Activated T-cell treated with anti-CD3 and anti-CD28 coated beads, Interleukin-2, amount 50 U/mL, for 4 hours (primary cell): Measurements from ENCODE around the gene THUMPD2. TPM values are rescaled to one million over a fixed set of nuclear protein-coding genes. Genes with fewer than 3 reads are reported as not detected.

Experiments
- ATAC-seq, 2 donors: fragments of 200-7000 bp; cut with Tn5 transposase; one replicate each; pipeline ENCODE4 v1.10.0; 2021
- DNase-seq: peaks from one replicate; pipeline ENCODE4 v3.0.0-alpha.2; 2020
- H3K27me3 Mint-ChIP-seq: one replicate; pipeline ENCODE4 v1.8.0; 2021; ENCODE audit warnings: low read depth, mixed read lengths
- H3K36me3 Mint-ChIP-seq: one replicate; pipeline ENCODE4 v1.8.0; 2022; ENCODE audit warnings: mixed read lengths; ENCODE audit not compliant: insufficient read depth
- H3K4me1 Mint-ChIP-seq: one replicate; pipeline ENCODE4 v1.8.0; 2021; ENCODE audit warnings: low read depth, mixed read lengths
- H3K4me3 Mint-ChIP-seq: one replicate; pipeline ENCODE4 v1.8.0; 2021; ENCODE audit warnings: mild to moderate bottlenecking, moderate library complexity, mixed read lengths
- H3K9me3 Mint-ChIP-seq: one replicate; pipeline ENCODE4 v1.8.0; 2021; ENCODE audit warnings: mixed read lengths
- total RNA-seq, 3 donors: library from RNA; stranded (reverse); gene quantifications; one replicate each; pipeline ENCODE4 v1.2.1, GENCODE V29; 2021

The THUMPD2 gene
- total RNA-seq, 3 donors from 2014 or later: 12.2 to 14.5 (median 14.0) TPM

DNA sequence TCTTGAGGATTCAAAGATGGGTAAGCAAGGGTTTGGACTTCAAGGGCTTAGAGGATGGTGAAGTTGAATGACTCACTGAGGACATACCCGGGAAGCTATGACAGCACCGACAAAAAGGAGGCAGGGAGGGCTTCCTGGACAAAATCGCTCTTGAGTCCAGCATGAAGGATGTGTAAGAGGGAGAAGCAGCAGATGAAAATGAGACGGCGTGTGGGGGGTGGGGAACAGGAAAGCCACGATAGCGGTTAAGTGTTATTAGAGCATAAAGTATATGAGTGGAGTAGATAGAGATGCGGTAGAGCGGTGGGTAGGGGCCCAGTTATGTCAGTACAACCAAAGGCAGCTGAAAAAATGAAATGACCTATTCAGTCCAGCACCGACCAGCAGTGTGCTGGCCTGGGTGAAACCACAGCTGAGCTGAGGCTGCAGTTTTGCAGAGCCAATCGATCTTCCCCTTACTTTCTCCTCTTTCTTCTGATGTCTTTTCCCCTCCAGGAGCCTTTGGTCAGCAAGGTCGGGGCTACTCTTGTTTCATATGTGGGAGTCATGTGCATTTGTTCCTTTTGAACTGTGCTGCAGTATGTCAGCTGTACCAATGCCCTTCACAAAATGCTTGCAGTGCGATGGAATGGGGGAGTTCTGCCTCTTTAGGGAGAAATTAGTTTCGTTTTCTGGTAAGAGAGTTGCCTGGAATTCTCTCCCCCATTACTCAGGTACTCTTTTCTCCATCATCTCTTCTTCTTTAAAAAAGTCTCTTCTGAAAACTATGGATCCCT lies 2.0 kb upstream of the THUMPD2 start:
- no peaks in the 10 kb centered on the region for H3K9me3 Mint-ChIP-seq
- peaks cover 46% of the 10 kb centered on the region for H3K4me1 Mint-ChIP-seq
- H3K27me3 Mint-ChIP-seq: peaks cover 7% of the 10 kb centered on the region
- DNase-seq (no peak), ATAC-seq (no peak)
- peaks cover 5% of the 10 kb centered on the region for H3K36me3 Mint-ChIP-seq
- H3K4me3 Mint-ChIP-seq: peak overlapping the region; percentile 51

DNA sequence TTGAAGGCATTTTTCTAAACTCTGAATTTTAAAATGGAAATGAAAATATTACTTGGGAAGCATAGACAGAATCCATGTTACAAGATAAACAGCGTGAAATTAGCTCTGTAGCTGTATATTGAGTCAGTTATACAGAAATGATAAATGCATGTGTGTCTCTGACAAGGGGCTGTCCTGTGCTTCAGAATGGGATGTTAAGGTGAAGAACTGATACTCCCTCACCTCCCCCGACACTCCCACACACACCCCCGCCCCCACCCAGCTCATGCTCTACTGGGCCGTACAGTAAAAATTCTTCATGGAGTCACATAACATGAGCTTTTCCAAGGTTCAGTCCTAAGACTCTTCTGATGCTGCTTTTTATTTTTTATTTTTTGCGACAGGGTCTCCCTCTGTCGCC lies 869 bp upstream of the THUMPD2 start:
- Mint-ChIP-seq H3K27me3 (peaks cover 4% of the 10 kb centered on the region), H3K4me1 (peaks cover 55% of the 10 kb centered on the region), H3K36me3 (peaks cover 5% of the 10 kb centered on the region), H3K9me3 (no peaks in the 10 kb centered on the region), H3K4me3 (peak overlapping the region; percentile 93)
- DNase-seq (no peak), ATAC-seq (no peak)

DNA sequence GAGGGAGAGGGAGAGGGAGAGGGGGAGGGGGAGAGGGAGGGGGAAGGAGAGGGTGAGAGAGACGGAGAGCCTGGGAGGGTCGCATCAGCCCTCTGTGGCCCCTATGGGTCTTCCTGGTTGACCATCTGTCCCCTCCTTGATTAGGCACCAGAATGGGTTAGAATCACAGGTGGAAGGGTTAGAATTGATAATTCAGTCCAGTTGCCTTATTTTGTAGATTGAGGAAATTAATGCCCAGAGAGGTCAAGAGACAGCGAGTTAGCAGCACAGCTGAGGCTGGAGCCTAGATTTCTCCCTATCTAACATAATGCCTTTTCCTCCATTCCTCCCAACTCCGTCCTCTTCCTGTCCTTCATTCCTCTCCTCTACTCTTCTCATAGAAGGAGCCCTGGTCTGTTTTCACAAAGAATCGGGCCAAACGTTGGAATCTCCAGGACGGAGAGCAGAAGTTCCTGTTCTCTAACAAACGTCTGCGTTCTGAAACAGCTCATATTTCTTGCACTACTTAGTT lies 338 bp upstream of the THUMPD2 start:
- no peak for ATAC-seq
- peaks cover 5% of the 10 kb centered on the region for H3K36me3 Mint-ChIP-seq
- DNase-seq: no peak
- H3K27me3 Mint-ChIP-seq: peaks cover under 1% of the 10 kb centered on the region
- peaks cover 58% of the 10 kb centered on the region for H3K4me1 Mint-ChIP-seq
- no peaks in the 10 kb centered on the region for H3K9me3 Mint-ChIP-seq
- peak overlapping the region; percentile 93 for H3K4me3 Mint-ChIP-seq

DNA sequence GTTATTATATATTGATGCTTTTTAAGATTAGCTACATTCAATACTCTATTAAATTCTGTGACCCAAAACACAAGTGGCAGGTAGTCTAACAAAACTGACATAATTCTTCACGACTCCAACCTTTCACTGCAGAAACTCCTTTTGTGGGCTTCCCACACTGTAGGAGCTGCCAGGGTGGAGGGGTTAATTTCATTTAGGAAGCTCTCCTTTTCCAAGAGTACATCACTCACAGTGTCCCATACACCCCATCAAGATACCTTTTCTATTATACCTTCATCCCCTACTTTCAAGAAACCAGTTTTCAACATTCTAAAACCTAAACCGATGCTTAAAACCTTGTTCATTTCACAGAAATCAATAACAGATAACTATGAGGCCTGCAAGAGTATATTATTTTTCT lies 825 bp downstream of the THUMPD2 start:
- Mint-ChIP-seq H3K4me3 (peak overlapping the region; percentile 93), H3K4me1 (peaks cover 66% of the 10 kb centered on the region), H3K36me3 (peaks cover 5% of the 10 kb centered on the region), H3K9me3 (no peaks in the 10 kb centered on the region), H3K27me3 (no peaks in the 10 kb centered on the region)
- no peak for DNase-seq
- ATAC-seq: no peak

DNA sequence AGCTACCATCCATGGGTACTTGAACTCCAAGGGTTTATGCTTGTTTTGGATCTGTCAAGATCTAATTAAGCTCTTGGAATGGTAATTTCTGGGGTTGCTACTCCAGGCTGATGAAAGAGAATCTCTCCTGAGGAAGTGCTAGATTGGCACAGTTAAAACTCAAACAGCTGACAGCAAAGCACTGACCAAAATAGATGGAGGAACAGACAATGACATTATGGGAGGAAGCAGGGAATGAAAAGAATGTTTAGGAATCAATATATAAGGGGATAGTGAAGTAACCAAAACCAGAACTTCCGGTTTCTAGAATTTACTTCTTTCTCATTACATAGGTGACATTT lies 6.3 kb downstream of the THUMPD2 start:
- H3K9me3 Mint-ChIP-seq: no peaks in the 10 kb centered on the region
- no peak for DNase-seq
- H3K4me1 Mint-ChIP-seq: peaks cover 50% of the 10 kb centered on the region
- no peak overlapping the region for H3K4me3 Mint-ChIP-seq
- no peak for ATAC-seq
- H3K36me3 Mint-ChIP-seq: peaks cover 18% of the 10 kb centered on the region
- no peaks in the 10 kb centered on the region for H3K27me3 Mint-ChIP-seq

DNA sequence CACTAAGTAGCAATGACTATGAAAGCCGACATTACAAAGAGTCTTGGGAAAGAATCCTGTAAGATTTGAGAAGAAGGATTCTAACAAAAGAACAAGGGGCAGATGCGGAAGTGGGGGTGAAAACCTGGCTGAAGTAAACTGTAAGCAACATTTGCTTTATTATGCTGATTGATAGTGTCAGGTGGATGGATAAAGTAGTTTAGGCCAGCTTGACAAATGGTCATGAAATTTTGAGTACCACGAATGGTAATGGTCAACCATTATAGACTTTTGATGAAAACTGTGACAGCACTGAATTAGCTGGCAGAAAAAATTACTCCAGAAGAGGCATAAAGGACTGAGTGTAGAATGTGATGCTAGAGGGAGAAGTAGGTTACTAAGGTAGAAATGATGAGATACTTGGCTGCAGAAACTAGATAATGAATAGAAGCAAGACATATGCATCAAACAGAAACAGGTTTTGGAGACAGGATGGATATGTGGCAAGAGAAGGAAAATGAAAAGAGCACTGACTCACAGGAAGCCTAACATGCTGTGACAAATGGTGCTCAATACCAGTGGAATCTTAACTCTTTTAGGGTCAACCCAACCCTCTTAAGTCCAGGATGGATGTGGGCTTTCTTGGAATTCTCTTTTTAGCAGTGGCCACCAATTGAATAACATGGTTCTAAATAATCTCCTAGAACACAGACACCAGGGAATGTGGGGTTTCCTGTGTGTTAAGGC lies 6.8 kb downstream of the THUMPD2 start:
- Mint-ChIP-seq H3K4me1 (peaks cover 45% of the 10 kb centered on the region), H3K9me3 (no peaks in the 10 kb centered on the region), H3K4me3 (no peak overlapping the region), H3K27me3 (no peaks in the 10 kb centered on the region), H3K36me3 (peaks cover 18% of the 10 kb centered on the region)
- ATAC-seq: peak; percentile 59 to 70
- DNase-seq: no peak

DNA sequence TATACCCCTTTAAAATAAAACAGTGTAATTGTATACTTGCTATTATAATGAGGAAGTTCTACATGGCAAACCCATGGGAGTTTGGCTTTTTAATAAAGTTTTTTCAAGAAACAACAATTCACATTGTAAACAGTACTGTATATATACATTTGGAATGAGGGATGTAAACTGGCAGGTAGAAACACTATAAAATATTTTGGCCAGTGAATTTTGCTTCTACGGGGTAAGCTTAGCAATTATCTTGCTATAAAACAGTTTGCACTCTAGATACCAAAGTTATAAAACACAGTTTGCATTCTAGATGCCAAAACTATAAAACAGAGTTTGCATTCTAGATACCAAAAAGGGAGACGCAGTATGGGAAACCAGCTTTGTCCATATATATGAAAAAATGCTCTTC lies 16.6 kb downstream of the THUMPD2 start:
- Mint-ChIP-seq H3K4me3 (no peak overlapping the region), H3K36me3 (peaks cover 58% of the 10 kb centered on the region), H3K4me1 (no peaks in the 10 kb centered on the region), H3K27me3 (no peaks in the 10 kb centered on the region), H3K9me3 (no peaks in the 10 kb centered on the region)
- ATAC-seq (no peak), DNase-seq (no peak)

DNA sequence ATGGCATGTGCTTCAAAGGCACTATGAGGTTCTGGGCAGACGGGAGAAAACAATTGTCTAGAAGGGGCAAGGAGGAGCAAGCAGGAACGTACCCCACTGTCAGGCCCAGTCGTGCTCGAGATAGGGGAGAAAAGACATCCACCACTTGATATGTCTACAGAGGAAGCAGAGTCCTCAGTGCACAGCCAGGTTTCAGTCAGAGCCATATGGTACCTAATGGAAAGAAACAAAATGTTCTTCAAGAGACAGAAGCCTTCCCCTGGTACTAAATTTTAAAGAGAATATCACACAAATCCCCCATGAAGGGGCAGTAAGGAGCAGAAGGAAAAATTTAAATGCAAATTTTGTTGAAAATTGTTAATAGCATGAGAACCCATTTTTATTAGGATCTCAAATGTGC lies 21.9 kb downstream of the THUMPD2 start:
- H3K27me3 Mint-ChIP-seq: no peaks in the 10 kb centered on the region
- H3K4me3 Mint-ChIP-seq: no peak overlapping the region
- no peaks in the 10 kb centered on the region for H3K4me1 Mint-ChIP-seq
- ATAC-seq (no peak), DNase-seq (no peak)
- H3K9me3 Mint-ChIP-seq: no peaks in the 10 kb centered on the region
- H3K36me3 Mint-ChIP-seq: peaks cover 58% of the 10 kb centered on the region

DNA sequence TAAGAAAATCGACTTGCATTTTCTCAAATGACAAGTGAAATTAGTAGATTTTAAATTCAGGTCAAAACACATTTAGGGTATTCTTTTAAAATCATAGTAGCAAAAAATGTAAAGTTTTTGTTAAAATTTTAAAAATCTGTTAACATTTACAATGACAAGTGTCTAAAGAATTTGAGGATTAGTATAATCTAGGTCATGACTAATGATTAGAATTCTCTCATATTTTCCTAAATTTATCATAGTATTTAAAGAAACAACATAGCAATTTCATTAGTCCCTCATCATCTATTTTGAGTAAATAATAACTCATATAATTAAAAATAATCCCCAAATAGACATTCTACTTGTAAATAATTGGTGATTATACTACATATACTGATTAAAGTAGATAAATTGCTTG lies 23.6 kb downstream of the THUMPD2 start:
- DNase-seq (no peak), ATAC-seq (no peak)
- no peak overlapping the region for H3K4me3 Mint-ChIP-seq
- H3K36me3 Mint-ChIP-seq: peaks cover 59% of the 10 kb centered on the region
- no peaks in the 10 kb centered on the region for H3K4me1 Mint-ChIP-seq
- H3K9me3 Mint-ChIP-seq: no peaks in the 10 kb centered on the region
- no peaks in the 10 kb centered on the region for H3K27me3 Mint-ChIP-seq

DNA sequence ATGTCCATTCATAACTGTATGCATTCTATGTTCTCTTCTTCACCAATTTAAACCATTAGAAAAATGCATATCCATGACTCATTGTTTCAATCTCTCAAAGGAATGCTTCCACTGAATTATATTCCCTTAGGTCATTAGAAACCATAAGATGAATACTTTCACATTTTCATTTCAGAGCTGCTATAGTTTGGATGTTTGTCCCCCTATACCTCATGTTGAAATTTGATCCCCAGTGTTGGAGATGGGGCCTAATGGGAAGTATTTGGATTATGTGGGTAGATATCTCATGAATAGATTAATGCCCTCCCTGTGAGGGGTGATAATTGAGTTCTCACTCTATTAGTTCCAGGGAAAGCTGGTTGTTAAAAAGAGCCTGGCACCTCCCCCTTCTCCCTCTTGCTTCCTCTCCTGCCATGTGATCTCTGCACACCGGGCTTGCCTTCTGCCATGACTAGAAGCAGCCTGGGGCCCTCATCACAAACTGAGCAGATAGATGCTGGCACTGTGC lies 35.7 kb downstream of the THUMPD2 start:
- no peak overlapping the region for H3K4me3 Mint-ChIP-seq
- no peaks in the 10 kb centered on the region for H3K9me3 Mint-ChIP-seq
- no peaks in the 10 kb centered on the region for H3K27me3 Mint-ChIP-seq
- H3K4me1 Mint-ChIP-seq: no peaks in the 10 kb centered on the region
- no peak for ATAC-seq
- DNase-seq: no peak
- H3K36me3 Mint-ChIP-seq: peaks cover 39% of the 10 kb centered on the region

DNA sequence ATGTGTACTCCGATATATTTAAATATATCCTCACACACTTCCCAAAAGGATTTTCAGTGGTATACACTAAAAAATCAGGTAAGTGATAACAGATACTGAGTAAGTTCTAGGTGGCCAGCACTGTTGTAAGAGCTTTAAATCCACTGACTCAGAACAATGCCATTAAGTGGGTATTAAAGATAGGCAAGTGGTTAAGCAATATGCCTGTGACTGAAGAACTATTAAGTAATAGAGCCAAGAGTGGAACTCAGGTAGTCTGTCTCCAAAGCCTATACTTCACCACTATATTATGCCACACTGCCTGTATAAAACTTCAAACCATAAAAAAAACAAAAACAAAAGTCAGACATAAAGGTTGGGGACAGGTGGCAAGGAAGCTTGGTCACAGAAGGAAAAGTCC lies 37.2 kb downstream of the THUMPD2 start:
- DNase-seq: no peak
- Mint-ChIP-seq H3K9me3 (no peaks in the 10 kb centered on the region), H3K27me3 (no peaks in the 10 kb centered on the region), H3K36me3 (peaks cover 47% of the 10 kb centered on the region), H3K4me3 (no peak overlapping the region), H3K4me1 (peaks cover 4% of the 10 kb centered on the region)
- ATAC-seq: no peak

DNA sequence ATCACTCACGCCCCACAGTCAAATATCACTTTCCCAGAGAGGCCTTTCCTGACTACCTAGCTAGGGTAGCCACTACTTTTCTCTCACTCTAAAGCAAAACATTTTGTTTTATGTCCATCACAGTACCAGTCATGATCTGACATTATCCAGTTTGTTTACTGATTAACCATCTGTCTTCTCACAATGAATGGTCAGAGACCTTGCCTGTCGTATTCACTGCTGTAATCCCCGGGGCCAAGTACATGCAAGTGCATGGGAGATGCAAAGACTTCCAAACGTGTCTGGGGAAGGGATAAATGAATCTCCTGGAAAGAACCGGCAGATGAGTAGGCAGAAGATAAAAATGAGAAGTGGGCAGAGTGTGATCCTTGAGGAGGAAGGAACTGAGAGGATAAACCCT lies 39.7 kb downstream of the THUMPD2 start:
- DNase-seq: no peak
- no peak for ATAC-seq
- Mint-ChIP-seq H3K9me3 (no peaks in the 10 kb centered on the region), H3K36me3 (peaks cover 62% of the 10 kb centered on the region), H3K4me1 (peaks cover 4% of the 10 kb centered on the region), H3K27me3 (no peaks in the 10 kb centered on the region), H3K4me3 (no peak overlapping the region)

DNA sequence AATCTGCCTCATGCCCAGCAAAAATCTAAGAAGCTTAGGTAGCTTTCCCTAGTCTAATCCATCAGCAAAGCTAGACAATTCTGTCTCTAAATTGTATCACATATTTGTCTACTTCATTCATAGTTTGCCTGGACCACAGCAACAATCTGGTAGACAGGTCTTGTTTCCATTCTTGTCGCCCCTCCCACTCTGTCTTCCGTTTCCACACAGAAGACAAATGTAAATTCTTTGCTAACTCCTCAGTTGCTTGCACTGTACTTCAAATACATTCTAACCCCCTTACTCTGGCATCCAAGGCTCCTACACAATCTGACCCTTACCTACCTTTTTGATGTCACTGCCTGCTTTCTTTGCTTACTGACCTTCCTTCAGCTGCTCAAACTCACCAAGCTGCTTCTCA lies 40.1 kb downstream of the THUMPD2 start:
- H3K27me3 Mint-ChIP-seq: no peaks in the 10 kb centered on the region
- peaks cover 67% of the 10 kb centered on the region for H3K36me3 Mint-ChIP-seq
- no peak overlapping the region for H3K4me3 Mint-ChIP-seq
- DNase-seq (no peak), ATAC-seq (no peak)
- H3K4me1 Mint-ChIP-seq: peaks cover 6% of the 10 kb centered on the region
- H3K9me3 Mint-ChIP-seq: no peaks in the 10 kb centered on the region

DNA sequence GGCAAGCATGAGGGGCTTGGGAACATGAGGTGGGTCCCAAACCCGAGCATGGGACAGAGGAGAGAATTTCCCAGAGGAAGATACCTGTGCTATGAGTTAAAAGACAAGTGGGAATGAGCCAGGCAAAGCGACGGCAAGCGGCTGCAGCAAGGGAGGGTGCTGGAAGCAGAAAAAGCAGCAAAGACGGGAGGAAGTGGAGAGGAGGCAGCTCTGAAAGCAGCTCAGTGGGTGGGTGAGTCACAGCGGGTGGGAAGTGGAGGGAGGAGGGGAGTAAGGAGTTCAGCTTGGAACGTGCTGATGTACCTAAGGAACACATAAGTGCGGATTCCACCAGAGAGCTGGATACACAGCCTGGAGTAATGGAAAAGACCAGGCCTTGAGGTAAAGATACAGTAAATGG lies 41.4 kb downstream of the THUMPD2 start:
- H3K4me1 Mint-ChIP-seq: peaks cover 6% of the 10 kb centered on the region
- H3K36me3 Mint-ChIP-seq: peaks cover 64% of the 10 kb centered on the region
- ATAC-seq (no peak), DNase-seq (no peak)
- no peaks in the 10 kb centered on the region for H3K27me3 Mint-ChIP-seq
- H3K9me3 Mint-ChIP-seq: no peaks in the 10 kb centered on the region
- no peak overlapping the region for H3K4me3 Mint-ChIP-seq

DNA sequence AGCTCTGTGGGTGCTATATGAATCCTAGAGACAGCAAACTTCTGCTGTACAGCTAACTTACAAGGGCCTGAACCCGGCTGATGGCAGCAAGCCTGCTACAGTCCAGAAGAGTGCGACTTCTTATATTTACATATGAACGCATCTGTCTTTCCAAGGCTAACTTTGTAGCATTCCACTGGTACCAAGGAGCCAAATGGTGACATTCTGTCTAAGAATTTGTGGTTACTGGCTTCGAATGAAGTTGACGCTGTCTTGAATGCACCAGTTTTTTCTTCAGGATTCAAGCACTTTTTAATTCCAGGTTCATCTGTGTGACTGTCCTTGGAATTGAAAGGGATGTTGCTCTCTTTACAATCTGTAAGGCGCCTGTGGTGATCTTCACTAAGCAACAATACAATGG lies 42.4 kb downstream of the THUMPD2 start:
- DNase-seq: no peak
- no peaks in the 10 kb centered on the region for H3K27me3 Mint-ChIP-seq
- peaks cover 60% of the 10 kb centered on the region for H3K36me3 Mint-ChIP-seq
- H3K4me1 Mint-ChIP-seq: peaks cover 6% of the 10 kb centered on the region
- H3K4me3 Mint-ChIP-seq: no peak overlapping the region
- ATAC-seq: no peak
- no peaks in the 10 kb centered on the region for H3K9me3 Mint-ChIP-seq
